Stomach (tissue), 4 donors: ENCODE data around the gene CELF2.

Source experiments
- POLR2AphosphoS5 ChIP-seq, 3 donors: sonication (generic); formaldehyde crosslinking; IDR thresholded peaks; one replicate each; pipeline ENCODE4 v1.6.1; 2016; ENCODE audit warnings: antibody characterized with exemption in 3 of 3
- TF ChIP-seq, protein P1 (sequence below), 7 experiments: fragments of 450-650 bp in 4 of 7; fragments of 200-600 bp in 3 of 7; sonication (generic) in 3 of 7; IDR thresholded peaks; one replicate each; pipeline ENCODE4 v1.5.1; 2016 to 2019; ENCODE audit warnings: antibody characterized with exemption in 7 of 7, control low read depth in 2 of 7, mild to moderate bottlenecking in 1 of 7

DNA sequence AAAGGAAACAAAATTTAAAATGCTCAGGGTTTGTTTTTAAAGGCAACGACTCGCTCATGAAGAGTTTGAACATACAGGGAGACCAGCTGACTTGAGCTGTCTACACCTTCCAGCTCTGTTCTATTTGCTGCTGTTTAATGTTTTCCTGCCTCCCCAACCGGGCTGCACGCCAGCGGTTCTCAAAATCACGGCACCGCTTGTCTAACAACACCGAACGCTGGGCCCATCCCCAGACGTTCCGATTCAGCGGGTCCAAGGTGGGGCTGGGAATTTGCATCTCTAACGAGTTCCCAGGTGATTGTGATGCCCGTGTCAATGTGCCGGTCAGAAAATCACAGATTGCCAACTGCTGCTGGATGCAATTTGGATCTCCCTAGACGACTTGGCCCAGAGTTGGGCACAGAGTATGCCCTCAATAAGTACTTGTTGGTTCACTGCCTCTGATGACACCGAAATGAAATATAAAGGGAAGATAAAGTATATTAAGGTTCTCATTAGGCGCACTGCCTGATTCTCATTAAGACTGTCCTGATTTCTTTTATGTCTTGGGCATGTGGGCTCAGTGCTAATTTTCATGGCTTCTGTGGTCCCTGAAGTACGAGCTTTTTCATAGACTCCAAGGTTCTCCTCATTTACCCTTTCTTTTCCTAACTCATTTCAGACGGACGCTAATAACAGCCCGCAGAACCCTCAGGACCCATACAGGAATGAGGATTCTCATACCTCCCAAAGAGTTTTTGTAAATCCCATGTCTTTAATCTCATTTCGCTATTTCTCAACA, 28.5 kb downstream of the CELF2 start:
- TF ChIP-seq, protein P1, sequence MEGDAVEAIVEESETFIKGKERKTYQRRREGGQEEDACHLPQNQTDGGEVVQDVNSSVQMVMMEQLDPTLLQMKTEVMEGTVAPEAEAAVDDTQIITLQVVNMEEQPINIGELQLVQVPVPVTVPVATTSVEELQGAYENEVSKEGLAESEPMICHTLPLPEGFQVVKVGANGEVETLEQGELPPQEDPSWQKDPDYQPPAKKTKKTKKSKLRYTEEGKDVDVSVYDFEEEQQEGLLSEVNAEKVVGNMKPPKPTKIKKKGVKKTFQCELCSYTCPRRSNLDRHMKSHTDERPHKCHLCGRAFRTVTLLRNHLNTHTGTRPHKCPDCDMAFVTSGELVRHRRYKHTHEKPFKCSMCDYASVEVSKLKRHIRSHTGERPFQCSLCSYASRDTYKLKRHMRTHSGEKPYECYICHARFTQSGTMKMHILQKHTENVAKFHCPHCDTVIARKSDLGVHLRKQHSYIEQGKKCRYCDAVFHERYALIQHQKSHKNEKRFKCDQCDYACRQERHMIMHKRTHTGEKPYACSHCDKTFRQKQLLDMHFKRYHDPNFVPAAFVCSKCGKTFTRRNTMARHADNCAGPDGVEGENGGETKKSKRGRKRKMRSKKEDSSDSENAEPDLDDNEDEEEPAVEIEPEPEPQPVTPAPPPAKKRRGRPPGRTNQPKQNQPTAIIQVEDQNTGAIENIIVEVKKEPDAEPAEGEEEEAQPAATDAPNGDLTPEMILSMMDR (IDR thresholded peaks at IDR 0.05) = no peak
- TF ChIP-seq POLR2AphosphoS5 (IDR thresholded peaks at IDR 0.05) = no peak
